Memory B cell (primary cell): ENCODE measurements around the gene IL1RAPL1.

Source experiments
- ATAC-seq: fragments of 150-1000 bp; cut with Tn5 transposase; 2 replicates; pipeline ENCODE4 v1.10.0; 2021; ENCODE audit warnings: low read depth, mild to moderate bottlenecking, moderate library complexity
- DNase-seq, 2 donors: peaks; one replicate each; pipeline ENCODE4 v3.0.0; 2022; ENCODE audit warnings: low spot score in 2 of 2
- H3K27ac Mint-ChIP-seq: one replicate; pipeline ENCODE4 v1.8.0; 2022; ENCODE audit warnings: mild to moderate bottlenecking, moderate library complexity, mixed read lengths
- H3K27me3 Mint-ChIP-seq: one replicate; pipeline ENCODE4 v1.8.0; 2022; ENCODE audit warnings: mixed read lengths
- H3K36me3 Mint-ChIP-seq: one replicate; pipeline ENCODE4 v1.8.0; 2022; ENCODE audit warnings: mild to moderate bottlenecking, mixed read lengths
- H3K4me1 Mint-ChIP-seq: one replicate; pipeline ENCODE4 v1.8.0; 2022; ENCODE audit warnings: mixed read lengths
- H3K4me3 Mint-ChIP-seq: one replicate; pipeline ENCODE4 v1.8.0; 2022; ENCODE audit warnings: mild to moderate bottlenecking, moderate library complexity, mixed read lengths
- H3K9me3 Mint-ChIP-seq: one replicate; pipeline ENCODE4 v1.8.0; 2022; ENCODE audit warnings: mixed read lengths

The IL1RAPL1 gene

DNA sequence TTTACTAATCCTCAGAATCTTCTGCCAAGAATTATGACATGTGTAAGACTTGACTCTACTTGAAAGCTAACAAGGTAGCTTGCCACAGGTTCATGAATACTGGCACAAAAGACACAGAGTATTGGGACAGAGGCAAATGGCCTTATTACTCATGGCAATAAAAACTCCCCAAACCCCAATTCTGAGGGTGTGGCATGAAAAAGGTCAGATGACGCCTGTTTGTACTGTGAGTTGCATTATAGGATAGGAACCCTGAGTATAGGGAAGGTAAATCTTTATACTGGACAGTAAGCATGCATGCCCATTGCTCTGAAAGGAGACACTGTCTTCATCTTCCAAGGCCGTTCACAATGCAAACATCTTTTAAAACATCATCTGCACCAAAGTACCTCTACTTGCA, 600.0 kb downstream of the IL1RAPL1 start:
- ATAC-seq, result no peak
- Mint-ChIP-seq H3K27ac (no peak overlapping the region), H3K27me3 (no peaks in the 10 kb centered on the region), H3K4me1 (no peaks in the 10 kb centered on the region), H3K36me3 (no peaks in the 10 kb centered on the region), H3K9me3 (no peaks in the 10 kb centered on the region), H3K4me3 (no peak overlapping the region)
- no peak for DNase-seq

DNA sequence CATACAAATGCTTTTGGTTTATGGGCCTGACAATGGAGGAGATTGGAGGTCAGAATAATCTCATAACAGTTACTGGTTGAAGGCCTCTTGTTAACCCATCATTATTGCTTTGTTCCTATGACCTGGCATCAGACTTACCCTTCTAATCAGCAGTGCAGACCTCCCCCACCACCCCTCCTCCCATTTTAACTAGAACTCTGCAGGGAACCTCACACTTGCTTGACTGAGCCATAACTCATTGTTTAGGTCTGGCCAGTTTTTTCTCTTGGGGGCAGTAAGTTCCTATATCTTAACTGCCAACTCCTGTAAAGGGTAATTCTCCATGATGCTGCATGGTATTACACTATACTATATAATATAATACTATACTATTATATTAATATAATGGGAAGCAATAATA, 609.3 kb downstream of the IL1RAPL1 start:
- DNase-seq (no peak), ATAC-seq (no peak)
- Mint-ChIP-seq H3K9me3 (no peaks in the 10 kb centered on the region), H3K27ac (no peak overlapping the region), H3K27me3 (no peaks in the 10 kb centered on the region), H3K36me3 (no peaks in the 10 kb centered on the region), H3K4me1 (no peaks in the 10 kb centered on the region), H3K4me3 (no peak overlapping the region)

DNA sequence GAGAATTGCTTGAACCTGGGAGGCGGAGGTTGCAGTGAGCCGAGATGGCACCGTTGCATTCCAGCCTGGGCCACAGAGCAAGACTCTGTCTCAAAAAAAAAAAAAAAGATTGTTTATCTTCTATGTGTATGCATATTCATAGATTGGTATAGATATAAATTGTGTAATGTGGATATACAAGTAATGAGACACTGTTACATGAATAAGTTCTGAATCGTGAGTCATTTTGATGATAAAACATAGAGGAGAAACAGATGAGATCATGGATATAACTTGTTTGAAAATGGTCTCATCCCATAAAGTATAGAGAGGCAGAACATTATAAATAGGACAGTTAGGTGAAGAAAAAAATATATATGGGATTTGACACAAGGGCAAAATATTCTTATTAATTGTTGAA, 628.0 kb downstream of the IL1RAPL1 start:
- Mint-ChIP-seq H3K27ac (no peak overlapping the region), H3K4me3 (no peak overlapping the region), H3K36me3 (no peaks in the 10 kb centered on the region), H3K4me1 (no peaks in the 10 kb centered on the region), H3K9me3 (no peaks in the 10 kb centered on the region), H3K27me3 (no peaks in the 10 kb centered on the region)
- no peak for ATAC-seq
- DNase-seq, result no peak

DNA sequence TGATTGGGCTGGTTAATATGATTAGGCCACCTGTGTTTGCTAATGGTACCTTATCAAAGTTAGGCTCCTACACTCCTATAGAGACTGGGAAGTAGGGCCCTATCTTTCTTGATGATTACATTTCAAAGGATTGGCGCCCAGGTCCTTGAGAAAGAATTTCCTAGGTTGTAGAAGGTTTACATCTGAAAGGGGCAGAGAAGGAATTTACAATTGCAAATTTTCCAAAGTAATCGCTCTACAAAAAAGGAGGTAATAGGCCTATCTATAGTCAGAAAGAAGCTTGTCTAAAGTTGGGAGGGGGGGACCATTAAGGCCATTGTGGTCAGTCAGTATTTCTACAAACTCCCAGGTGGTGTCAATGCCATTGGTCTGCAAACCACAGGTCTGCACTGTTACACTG, 638.4 kb downstream of the IL1RAPL1 start:
- Mint-ChIP-seq H3K36me3 (no peaks in the 10 kb centered on the region), H3K27me3 (no peaks in the 10 kb centered on the region), H3K9me3 (no peaks in the 10 kb centered on the region), H3K4me3 (no peak overlapping the region), H3K4me1 (no peaks in the 10 kb centered on the region), H3K27ac (no peak overlapping the region)
- no peak for DNase-seq
- ATAC-seq, result no peak

DNA sequence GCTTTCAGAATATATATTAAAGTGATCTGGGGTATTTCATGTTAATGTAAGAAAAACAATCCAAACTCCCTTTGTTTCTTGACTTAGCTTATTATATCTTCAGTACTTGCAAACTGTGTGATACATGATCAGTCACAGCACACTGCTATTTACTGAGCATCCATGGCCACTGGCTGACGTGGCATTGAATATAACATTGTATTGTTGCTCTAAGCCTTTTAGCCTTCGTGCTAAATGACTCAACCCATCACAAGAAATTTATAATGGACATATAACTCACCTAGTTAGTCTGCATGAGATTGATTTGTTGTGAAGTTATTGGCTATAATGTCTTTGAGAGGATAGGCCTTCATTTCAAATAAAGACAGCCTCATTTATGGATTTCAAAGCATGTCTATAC, 642.6 kb downstream of the IL1RAPL1 start:
- no peak overlapping the region for H3K4me3 Mint-ChIP-seq
- no peak overlapping the region for H3K27ac Mint-ChIP-seq

DNA sequence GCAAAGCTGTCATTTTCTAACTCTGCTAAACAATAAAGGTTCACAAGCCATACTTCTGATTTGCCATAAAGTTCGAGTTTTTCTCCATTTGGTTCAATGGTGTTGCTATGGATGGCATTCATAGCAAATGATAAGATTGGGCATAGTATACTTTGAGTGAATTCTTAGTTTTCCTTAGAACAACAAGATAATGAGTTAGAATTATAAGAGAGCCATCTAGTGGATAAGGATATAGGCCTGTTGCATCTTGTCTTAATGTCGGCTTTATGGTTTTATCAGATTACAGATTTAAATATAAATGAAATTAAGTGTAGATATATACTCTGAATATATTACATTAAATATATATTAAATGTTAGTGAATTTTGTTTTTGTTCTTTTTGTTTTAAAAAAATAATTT, 644.6 kb downstream of the IL1RAPL1 start:
- no peaks in the 10 kb centered on the region for H3K9me3 Mint-ChIP-seq
- no peak overlapping the region for H3K27ac Mint-ChIP-seq
- H3K27me3 Mint-ChIP-seq, result no peaks in the 10 kb centered on the region
- DNase-seq (no peak), ATAC-seq (no peak)
- H3K4me1 Mint-ChIP-seq, result no peaks in the 10 kb centered on the region
- H3K36me3 Mint-ChIP-seq, result no peaks in the 10 kb centered on the region
- H3K4me3 Mint-ChIP-seq, result no peak overlapping the region

More for the DNA sequence above, 642.6 kb downstream of the IL1RAPL1 start:
- no peaks in the 10 kb centered on the region for H3K27me3 Mint-ChIP-seq
- no peaks in the 10 kb centered on the region for H3K4me1 Mint-ChIP-seq
- DNase-seq (no peak), ATAC-seq (no peak)
- H3K9me3 Mint-ChIP-seq, result no peaks in the 10 kb centered on the region
- no peaks in the 10 kb centered on the region for H3K36me3 Mint-ChIP-seq

DNA sequence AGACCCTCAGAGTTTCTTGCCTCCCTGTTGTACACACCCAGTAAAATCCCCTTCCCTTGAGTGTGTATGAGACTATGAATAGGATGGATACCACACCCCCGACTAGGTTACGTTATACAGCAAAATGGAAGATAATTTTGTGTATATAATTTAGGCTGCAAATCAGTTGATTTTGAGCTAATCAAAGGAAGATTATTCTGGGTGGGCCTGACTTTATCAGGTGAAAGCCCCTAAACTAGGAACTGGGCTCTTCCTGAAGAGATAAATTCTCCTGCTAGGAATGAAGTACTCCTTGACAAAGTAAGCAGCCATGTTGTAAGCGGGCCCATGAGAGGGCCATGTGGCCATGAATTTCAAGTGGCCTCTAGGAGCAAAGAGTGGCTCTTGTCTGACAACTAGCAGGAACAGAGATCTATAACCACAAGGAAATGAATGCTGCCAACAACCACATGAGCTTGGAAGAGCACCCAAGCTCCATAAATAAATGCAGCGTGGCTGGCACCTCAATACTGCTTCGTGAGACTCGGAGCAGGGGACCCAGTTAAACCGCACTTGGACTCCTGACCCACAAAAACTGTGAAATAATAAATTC, 646.4 kb downstream of the IL1RAPL1 start:
- H3K27me3 Mint-ChIP-seq, result no peaks in the 10 kb centered on the region
- H3K4me3 Mint-ChIP-seq, result no peak overlapping the region
- H3K9me3 Mint-ChIP-seq, result no peaks in the 10 kb centered on the region
- DNase-seq (no peak), ATAC-seq (no peak)
- H3K36me3 Mint-ChIP-seq, result no peaks in the 10 kb centered on the region
- H3K4me1 Mint-ChIP-seq, result no peaks in the 10 kb centered on the region
- no peak overlapping the region for H3K27ac Mint-ChIP-seq

DNA sequence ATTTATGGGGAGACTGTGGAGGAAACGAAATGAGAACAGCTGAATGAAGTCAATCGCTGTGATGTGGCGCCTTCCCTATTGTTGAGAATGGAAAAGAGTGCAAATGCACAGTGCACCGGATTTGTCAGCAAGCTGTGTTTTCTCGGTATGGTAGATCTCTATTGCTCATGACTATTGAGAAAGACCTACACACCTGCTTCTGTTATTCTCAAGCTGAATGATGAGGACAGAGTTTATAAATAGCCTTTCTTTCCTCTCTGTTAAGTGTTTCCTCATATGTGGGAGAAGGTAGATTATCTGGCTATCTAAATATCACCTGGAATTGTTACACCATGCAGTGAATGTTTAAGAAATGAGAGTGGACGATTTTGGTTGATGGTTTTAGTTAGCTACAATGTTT, 650.7 kb downstream of the IL1RAPL1 start:
- Mint-ChIP-seq H3K9me3 (no peaks in the 10 kb centered on the region), H3K36me3 (no peaks in the 10 kb centered on the region), H3K27ac (no peak overlapping the region), H3K27me3 (no peaks in the 10 kb centered on the region), H3K4me1 (no peaks in the 10 kb centered on the region), H3K4me3 (no peak overlapping the region)
- DNase-seq (no peak), ATAC-seq (no peak)

DNA sequence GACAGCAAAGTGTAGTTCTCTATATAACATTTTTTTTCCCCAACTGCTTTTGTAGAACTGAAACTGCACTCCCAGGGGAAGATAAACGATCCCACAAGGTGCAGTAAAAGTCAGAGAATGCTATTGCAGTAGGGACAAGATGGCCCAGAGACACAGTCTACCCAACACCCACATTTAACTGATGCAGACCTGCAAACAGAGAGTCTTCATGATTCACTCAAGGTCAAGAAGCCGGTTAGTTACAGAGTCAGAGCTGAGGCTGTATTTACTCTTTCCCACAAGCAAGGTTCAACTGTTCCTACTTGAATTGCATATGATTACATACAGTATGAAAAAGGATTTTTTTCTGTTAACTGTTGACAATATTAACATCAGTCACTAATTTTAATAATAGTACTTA, 654.6 kb downstream of the IL1RAPL1 start:
- no peaks in the 10 kb centered on the region for H3K27me3 Mint-ChIP-seq

DNA sequence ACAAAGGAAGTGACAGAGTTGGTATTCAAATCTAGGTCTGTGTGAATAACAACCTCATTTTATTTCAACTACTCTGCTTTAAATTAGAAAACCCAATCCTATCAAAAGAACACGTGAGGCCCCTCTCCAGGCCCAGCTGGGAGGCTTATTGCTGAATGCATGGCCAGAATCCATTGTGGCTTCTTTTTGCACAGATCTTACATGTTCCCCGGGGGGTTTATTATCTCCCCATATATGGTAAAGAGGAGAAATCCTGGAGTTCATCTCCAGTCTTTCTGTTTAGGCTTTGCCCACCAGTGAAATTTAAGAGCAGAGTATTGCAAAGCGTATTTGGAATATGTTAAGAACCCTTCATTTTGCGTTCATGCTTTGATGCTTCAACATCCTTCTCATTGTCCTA, 655.6 kb downstream of the IL1RAPL1 start:
- Mint-ChIP-seq H3K9me3 (no peaks in the 10 kb centered on the region), H3K4me3 (no peak overlapping the region), H3K36me3 (no peaks in the 10 kb centered on the region), H3K27ac (no peak overlapping the region), H3K4me1 (no peaks in the 10 kb centered on the region), H3K27me3 (no peaks in the 10 kb centered on the region)
- ATAC-seq (no peak), DNase-seq (no peak)

More for the DNA sequence above, 654.6 kb downstream of the IL1RAPL1 start:
- ATAC-seq (no peak), DNase-seq (no peak)
- H3K36me3 Mint-ChIP-seq, result no peaks in the 10 kb centered on the region
- H3K9me3 Mint-ChIP-seq, result no peaks in the 10 kb centered on the region
- H3K27ac Mint-ChIP-seq, result no peak overlapping the region
- no peak overlapping the region for H3K4me3 Mint-ChIP-seq
- no peaks in the 10 kb centered on the region for H3K4me1 Mint-ChIP-seq

DNA sequence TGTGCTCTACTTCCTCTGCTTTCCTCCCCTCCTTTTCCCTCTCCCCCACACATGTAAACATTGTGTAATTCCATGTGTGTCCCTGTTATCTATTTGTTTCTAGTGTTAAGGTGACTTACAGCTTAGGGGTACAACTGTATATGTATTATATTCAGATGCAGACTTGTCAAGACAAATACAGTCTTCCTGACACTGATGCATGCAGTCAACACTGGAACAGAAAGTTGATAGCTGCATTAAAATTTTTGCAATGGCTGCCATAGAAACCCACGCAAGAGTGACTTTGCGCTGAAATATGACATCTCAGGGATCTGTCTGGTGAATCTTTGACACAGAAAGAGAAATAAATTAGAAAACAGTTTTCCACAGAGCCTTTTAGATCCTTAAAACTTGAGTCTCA, 656.7 kb downstream of the IL1RAPL1 start:
- Mint-ChIP-seq H3K9me3 (no peaks in the 10 kb centered on the region), H3K36me3 (no peaks in the 10 kb centered on the region), H3K4me1 (no peaks in the 10 kb centered on the region), H3K27me3 (no peaks in the 10 kb centered on the region), H3K4me3 (no peak overlapping the region), H3K27ac (no peak overlapping the region)
- no peak for DNase-seq
- no peak for ATAC-seq

DNA sequence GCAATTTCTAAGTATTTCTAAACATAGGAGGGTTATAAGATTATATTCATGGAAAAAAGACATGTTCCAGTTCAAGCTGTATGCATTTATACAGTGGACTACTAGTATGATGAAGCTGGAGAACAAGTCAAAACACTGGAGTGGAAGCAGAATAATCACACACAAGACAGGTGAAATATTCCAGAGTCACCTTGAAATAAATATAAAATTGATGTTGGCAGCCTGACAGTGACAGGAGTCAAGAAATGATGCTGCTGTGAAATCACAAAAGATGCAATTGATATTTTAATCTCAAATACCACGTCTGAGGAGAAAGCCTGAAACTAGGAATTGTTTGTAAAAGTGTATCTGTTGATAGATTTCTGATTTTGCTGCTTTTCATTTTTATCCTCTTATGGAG, 667.3 kb downstream of the IL1RAPL1 start:
- no peak overlapping the region for H3K27ac Mint-ChIP-seq
- no peak for ATAC-seq
- DNase-seq, result no peak
- H3K36me3 Mint-ChIP-seq, result no peaks in the 10 kb centered on the region
- H3K4me1 Mint-ChIP-seq, result no peaks in the 10 kb centered on the region
- H3K4me3 Mint-ChIP-seq, result no peak overlapping the region
- peaks cover 2% of the 10 kb centered on the region for H3K9me3 Mint-ChIP-seq
- no peaks in the 10 kb centered on the region for H3K27me3 Mint-ChIP-seq

DNA sequence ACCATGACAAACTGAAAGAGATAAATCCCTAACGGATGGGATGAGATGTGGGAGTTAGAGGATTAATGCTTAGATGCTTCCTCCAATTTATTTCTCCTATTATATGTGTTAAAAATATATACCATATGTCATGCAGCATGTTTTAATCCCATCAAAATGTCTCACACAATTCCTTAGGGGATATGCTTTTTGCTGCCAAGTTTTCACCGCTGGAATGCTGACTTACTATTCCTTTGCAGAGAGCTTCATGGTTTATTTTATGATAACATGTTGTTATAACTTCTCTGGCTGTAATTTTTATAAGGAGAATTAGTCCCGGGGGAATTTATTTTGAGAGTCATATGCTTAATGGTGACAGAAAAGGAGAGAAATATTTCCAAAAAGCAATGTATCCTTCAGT, 670.3 kb downstream of the IL1RAPL1 start:
- Mint-ChIP-seq H3K27me3 (no peaks in the 10 kb centered on the region), H3K9me3 (peaks cover 1% of the 10 kb centered on the region), H3K4me3 (no peak overlapping the region), H3K27ac (no peak overlapping the region), H3K36me3 (no peaks in the 10 kb centered on the region), H3K4me1 (no peaks in the 10 kb centered on the region)
- DNase-seq, result no peak
- ATAC-seq, result no peak

DNA sequence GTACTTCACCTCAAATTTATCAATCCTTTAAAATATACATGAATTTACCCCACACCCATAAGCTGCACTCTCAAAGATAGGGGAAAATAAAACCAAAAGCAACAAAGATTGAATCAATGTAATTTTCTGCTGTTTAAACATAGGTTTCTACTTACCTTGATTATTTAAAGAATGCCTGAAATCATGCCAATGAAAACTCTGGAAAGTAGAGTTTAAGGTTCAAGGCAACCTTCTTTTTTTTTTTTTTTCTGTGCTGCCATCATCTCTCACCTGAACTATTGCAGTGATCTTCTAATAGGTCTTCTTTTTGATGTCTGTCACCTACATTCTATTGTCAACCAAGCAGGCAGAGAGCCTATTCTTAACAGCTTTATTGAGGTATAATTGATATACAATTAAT, 682.1 kb downstream of the IL1RAPL1 start:
- Mint-ChIP-seq H3K27me3 (no peaks in the 10 kb centered on the region), H3K9me3 (peaks cover 1% of the 10 kb centered on the region), H3K4me1 (no peaks in the 10 kb centered on the region), H3K4me3 (no peak overlapping the region), H3K36me3 (no peaks in the 10 kb centered on the region), H3K27ac (no peak overlapping the region)
- no peak for DNase-seq
- no peak for ATAC-seq

DNA sequence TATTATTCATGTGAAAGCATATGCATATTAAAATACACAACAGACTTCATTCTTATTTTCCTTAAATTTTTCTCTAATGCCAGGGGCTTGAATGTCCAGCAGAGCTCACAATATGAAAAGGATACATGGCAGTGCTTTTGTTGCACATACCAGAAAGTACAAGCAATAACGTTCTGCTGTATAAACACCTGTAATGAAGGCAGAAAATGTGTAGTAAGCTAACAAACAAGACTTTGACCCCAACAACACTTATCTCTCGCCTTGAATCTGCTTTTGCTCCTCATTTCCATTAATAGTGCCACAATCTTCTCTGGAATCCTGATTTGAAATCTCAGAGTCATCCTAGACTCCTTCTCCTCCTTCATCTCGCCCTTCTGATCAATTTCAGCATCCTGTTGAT, 687.3 kb downstream of the IL1RAPL1 start:
- no peaks in the 10 kb centered on the region for H3K4me1 Mint-ChIP-seq

More for the DNA sequence above, 687.3 kb downstream of the IL1RAPL1 start:
- Mint-ChIP-seq H3K4me3 (no peak overlapping the region), H3K9me3 (peaks cover 1% of the 10 kb centered on the region), H3K36me3 (no peaks in the 10 kb centered on the region), H3K27ac (no peak overlapping the region), H3K27me3 (no peaks in the 10 kb centered on the region)
- ATAC-seq, result no peak
- no peak for DNase-seq
